HEK293T (cell line): ENCODE measurements around the gene P4HA2.

Experiments used
- BHLHE40 ChIP-seq: fragments of 450-650 bp; IDR thresholded peaks from 2 replicates; pipeline ENCODE4 v1.6.1; 2016; ENCODE audit warnings: mild to moderate bottlenecking, moderate library complexity, borderline replicate concordance
- FOXM1 ChIP-seq: fragments of 450-650 bp; IDR thresholded peaks from 2 replicates; pipeline ENCODE4 v1.6.1; 2017; ENCODE audit warnings: mild to moderate bottlenecking, borderline replicate concordance
- SP1 ChIP-seq: fragments of 450-650 bp; IDR thresholded peaks from 2 replicates; pipeline ENCODE4 v1.6.1; 2017
- TARDBP ChIP-seq: fragments of 450-650 bp; IDR thresholded peaks from 2 replicates; pipeline ENCODE4 v1.6.1; 2016
- TF ChIP-seq, protein P1 (sequence below): fragments of 450-650 bp; IDR thresholded peaks from 2 replicates; pipeline ENCODE4 v1.6.1; 2016

DNA sequence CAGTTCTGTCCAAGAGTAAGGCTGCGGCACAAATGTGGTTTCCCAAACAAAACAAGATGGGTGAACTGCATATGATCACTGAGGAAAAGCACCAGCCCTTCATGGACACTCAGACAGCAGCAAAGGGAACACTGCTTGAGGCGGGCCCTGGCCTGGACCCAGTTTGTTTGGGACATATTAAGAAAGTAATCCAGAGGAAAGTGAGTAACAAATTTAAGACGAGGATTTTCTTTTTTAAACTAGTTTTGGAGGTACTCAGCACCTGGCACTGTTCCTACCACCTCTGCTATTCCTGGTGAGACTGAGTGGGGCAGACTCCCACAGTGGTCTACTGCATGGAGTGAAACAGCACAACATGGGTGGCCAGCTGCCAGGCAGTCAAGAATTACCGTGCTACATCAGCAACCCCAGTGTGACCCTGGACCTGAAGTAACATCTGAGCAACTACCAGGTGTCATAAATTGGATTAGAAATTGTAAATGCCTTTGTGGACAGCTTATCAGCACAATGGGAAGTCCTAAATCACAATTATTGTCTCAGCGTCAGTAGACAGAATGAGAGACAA, 28.5 kb downstream of the P4HA2 start:
- TF ChIP-seq, protein P1, sequence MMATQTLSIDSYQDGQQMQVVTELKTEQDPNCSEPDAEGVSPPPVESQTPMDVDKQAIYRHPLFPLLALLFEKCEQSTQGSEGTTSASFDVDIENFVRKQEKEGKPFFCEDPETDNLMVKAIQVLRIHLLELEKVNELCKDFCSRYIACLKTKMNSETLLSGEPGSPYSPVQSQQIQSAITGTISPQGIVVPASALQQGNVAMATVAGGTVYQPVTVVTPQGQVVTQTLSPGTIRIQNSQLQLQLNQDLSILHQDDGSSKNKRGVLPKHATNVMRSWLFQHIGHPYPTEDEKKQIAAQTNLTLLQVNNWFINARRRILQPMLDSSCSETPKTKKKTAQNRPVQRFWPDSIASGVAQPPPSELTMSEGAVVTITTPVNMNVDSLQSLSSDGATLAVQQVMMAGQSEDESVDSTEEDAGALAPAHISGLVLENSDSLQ = no peak
- no peak for TF ChIP-seq TARDBP
- no peak for TF ChIP-seq SP1
- no peak for TF ChIP-seq BHLHE40
- no peak for TF ChIP-seq FOXM1
